Measurements from ENCODE around the gene PRPSAP1.

DNA sequence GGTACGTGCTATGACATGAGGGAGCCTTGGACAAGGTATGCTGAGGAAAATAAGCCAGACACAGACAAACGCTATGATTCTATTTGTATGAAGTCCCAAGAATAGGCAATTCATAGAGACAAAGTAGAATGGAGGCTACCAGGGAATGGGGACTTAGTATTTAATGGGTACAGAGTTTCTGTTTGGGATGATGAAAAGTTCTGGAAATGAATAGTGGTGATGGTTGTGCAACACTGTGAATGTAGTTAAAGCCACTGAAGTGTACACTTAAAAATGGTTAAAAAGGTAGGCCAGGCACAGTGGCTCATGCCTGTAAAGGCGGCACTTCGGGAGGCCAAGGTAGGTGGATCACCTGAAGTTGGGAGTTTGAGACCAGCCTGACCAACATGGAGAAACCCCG, 3.3 kb downstream of the PRPSAP1 start:
- TF ChIP-seq, protein P1, sequence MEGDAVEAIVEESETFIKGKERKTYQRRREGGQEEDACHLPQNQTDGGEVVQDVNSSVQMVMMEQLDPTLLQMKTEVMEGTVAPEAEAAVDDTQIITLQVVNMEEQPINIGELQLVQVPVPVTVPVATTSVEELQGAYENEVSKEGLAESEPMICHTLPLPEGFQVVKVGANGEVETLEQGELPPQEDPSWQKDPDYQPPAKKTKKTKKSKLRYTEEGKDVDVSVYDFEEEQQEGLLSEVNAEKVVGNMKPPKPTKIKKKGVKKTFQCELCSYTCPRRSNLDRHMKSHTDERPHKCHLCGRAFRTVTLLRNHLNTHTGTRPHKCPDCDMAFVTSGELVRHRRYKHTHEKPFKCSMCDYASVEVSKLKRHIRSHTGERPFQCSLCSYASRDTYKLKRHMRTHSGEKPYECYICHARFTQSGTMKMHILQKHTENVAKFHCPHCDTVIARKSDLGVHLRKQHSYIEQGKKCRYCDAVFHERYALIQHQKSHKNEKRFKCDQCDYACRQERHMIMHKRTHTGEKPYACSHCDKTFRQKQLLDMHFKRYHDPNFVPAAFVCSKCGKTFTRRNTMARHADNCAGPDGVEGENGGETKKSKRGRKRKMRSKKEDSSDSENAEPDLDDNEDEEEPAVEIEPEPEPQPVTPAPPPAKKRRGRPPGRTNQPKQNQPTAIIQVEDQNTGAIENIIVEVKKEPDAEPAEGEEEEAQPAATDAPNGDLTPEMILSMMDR (IDR thresholded peaks at IDR 0.05) = no peak
- no peak for TF ChIP-seq POLR2A (IDR thresholded peaks at IDR 0.05)
